ENCODE data around the gene MTX3.

GRCh38 chr5:80010754-80011392 lies 19.8 kb upstream of the MTX3 start:
- TF ChIP-seq CEBPB (IDR thresholded peaks at IDR 0.05), result no peak
- TF ChIP-seq EGR1 (IDR thresholded peaks at IDR 0.05), result no peak
- TF ChIP-seq TEAD4 (IDR thresholded peaks at IDR 0.05), result no peak
- TF ChIP-seq RAD21 (IDR thresholded peaks at IDR 0.05; ENCODE audit: low read depth), result no peak
- no peak for TF ChIP-seq EP300 (IDR thresholded peaks at IDR 0.05; ENCODE audit: borderline replicate concordance)

Measured in Ishikawa (cell line).